GM23338 (cell line): Measurements from ENCODE around the gene RNGTT. TPM values are rescaled to one million over a fixed set of nuclear protein-coding genes. Genes with fewer than 3 reads are reported as not detected.

ENCODE experiments used
- ATAC-seq: fragments of 200-7000 bp; cut with Tn5 transposase; 3 replicates; pipeline ENCODE4 v1.9.1; 2020
- DNase-seq: peaks from one replicate; pipeline ENCODE4 v3.0.0-alpha.2; 2015; ENCODE audit warnings: low spot score
- H2AFZ ChIP-seq: fragments of 200-600 bp; sonication (generic); 2 replicates; pipeline ENCODE4 v1.8.0; 2016; ENCODE audit warnings: antibody characterized with exemption, mild to moderate bottlenecking, moderate library complexity
- H3F3A ChIP-seq: fragments of 200-600 bp; sonication (generic); replicated peaks from 2 replicates; pipeline ENCODE4 v1.8.0; 2017; ENCODE audit warnings: antibody characterized with exemption, mixed run types, low read depth
- H3K27ac ChIP-seq: fragments of 200-600 bp; sonication (generic); 2 replicates; pipeline ENCODE4 v1.6.1; 2016; ENCODE audit warnings: low read depth
- H3K27me3 ChIP-seq: fragments of 200-600 bp; sonication (generic); 2 replicates; pipeline ENCODE4 v1.8.0; 2016; ENCODE audit warnings: mild to moderate bottlenecking, mixed run types, moderate library complexity; ENCODE audit not compliant: insufficient read depth
- H3K36me3 ChIP-seq: fragments of 200-600 bp; sonication (generic); 2 replicates; pipeline ENCODE4 v1.8.0; 2016; ENCODE audit warnings: mild to moderate bottlenecking; ENCODE audit not compliant: insufficient read depth
- H3K4me1 ChIP-seq: fragments of 200-600 bp; sonication (generic); 2 replicates; pipeline ENCODE4 v1.8.0; 2016; ENCODE audit warnings: mild to moderate bottlenecking, moderate library complexity; ENCODE audit not compliant: insufficient read depth
- H3K4me2 ChIP-seq: fragments of 200-600 bp; sonication (generic); 2 replicates; pipeline ENCODE4 v1.7.1; 2017; ENCODE audit warnings: mixed run types
- H3K4me3 ChIP-seq: fragments of 200-600 bp; sonication (generic); 2 replicates; pipeline ENCODE4 v1.6.1; 2016; ENCODE audit warnings: mixed run types
- H3K79me2 ChIP-seq: fragments of 200-600 bp; sonication (generic); replicated peaks from 2 replicates; pipeline ENCODE4 v1.8.0; 2017; ENCODE audit warnings: mild to moderate bottlenecking; ENCODE audit not compliant: insufficient read depth
- H3K9me2 ChIP-seq: fragments of 200-600 bp; sonication (generic); 2 replicates; pipeline ENCODE4 v1.8.0; 2017; ENCODE audit not compliant: insufficient read depth
- H4K20me1 ChIP-seq: fragments of 200-600 bp; sonication (generic); replicated peaks from 2 replicates; pipeline ENCODE4 v1.8.0; 2017; ENCODE audit warnings: mild to moderate bottlenecking; ENCODE audit not compliant: insufficient read depth
- H3K27ac Mint-ChIP-seq: 2 replicates; pipeline ENCODE4 v1.8.0; 2020; ENCODE audit warnings: inconsistent platforms, mild to moderate bottlenecking, moderate library complexity, mixed read lengths
- H3K27me3 Mint-ChIP-seq: 3 replicates; pipeline ENCODE4 v1.8.0; 2022; ENCODE audit warnings: low read depth, mild to moderate bottlenecking, moderate library complexity, mixed read lengths, inconsistent platforms; ENCODE audit not compliant: insufficient read depth, poor library complexity
- H3K36me3 Mint-ChIP-seq: 3 replicates; pipeline ENCODE4 v1.8.0; 2021; ENCODE audit warnings: low read depth, mild to moderate bottlenecking, inconsistent platforms, moderate library complexity, mixed read lengths
- H3K4me1 Mint-ChIP-seq: 3 replicates; pipeline ENCODE4 v1.8.0; 2020; ENCODE audit warnings: mild to moderate bottlenecking, inconsistent platforms, mixed read lengths
- H3K4me3 Mint-ChIP-seq: 3 replicates; pipeline ENCODE4 v1.8.0; 2021; ENCODE audit warnings: moderate library complexity, mild to moderate bottlenecking, inconsistent platforms, mixed read lengths
- H3K9me3 Mint-ChIP-seq: 3 replicates; pipeline ENCODE4 v1.8.0; 2020; ENCODE audit warnings: moderate library complexity, mild to moderate bottlenecking, inconsistent platforms, mixed read lengths
- CREB1 ChIP-seq: fragments of 250-450 bp; sonication (Bioruptor Pico); IDR thresholded peaks from 2 replicates; pipeline ENCODE4 v1.5.0; 2020; ENCODE audit warnings: low read depth, mild to moderate bottlenecking, moderate library complexity
- ETS1 ChIP-seq: IDR thresholded peaks from 2 replicates; pipeline ENCODE4 v1.6.1; 2016; ENCODE audit warnings: antibody characterized with exemption
- EZH2 ChIP-seq: fragments of 200-600 bp; sonication (generic); IDR thresholded peaks from one replicate; pipeline ENCODE4 v1.8.0; 2017; ENCODE audit warnings: antibody characterized with exemption, mild to moderate bottlenecking, low read depth; ENCODE audit not compliant: unreplicated experiment
- EZH2phosphoT487 ChIP-seq: fragments of 200-600 bp; sonication (generic); IDR thresholded peaks from one replicate; pipeline ENCODE4 v1.8.1; 2018; ENCODE audit warnings: antibody characterized with exemption; ENCODE audit not compliant: unreplicated experiment
- JUNB ChIP-seq: IDR thresholded peaks from one replicate; pipeline ENCODE4 v1.6.1; 2016; ENCODE audit warnings: antibody characterized with exemption; ENCODE audit not compliant: unreplicated experiment
- NANOG ChIP-seq: IDR thresholded peaks from 2 replicates; pipeline ENCODE4 v1.6.1; 2016; ENCODE audit warnings: antibody characterized with exemption, borderline replicate concordance
- POLR2AphosphoS5 ChIP-seq: IDR thresholded peaks from 2 replicates; pipeline ENCODE4 v1.6.1; 2016; ENCODE audit warnings: antibody characterized with exemption, low read depth
- REST ChIP-seq: IDR thresholded peaks from one replicate; pipeline ENCODE4 v1.6.1; 2018; ENCODE audit warnings: antibody characterized with exemption; ENCODE audit not compliant: unreplicated experiment
- STAT1 ChIP-seq: IDR thresholded peaks from one replicate; pipeline ENCODE4 v1.6.1; 2016; ENCODE audit warnings: antibody characterized with exemption; ENCODE audit not compliant: unreplicated experiment
- ZNF114 ChIP-seq: fragments of 250-450 bp; sonication (Bioruptor Pico); IDR thresholded peaks from 2 replicates; pipeline ENCODE4 v1.5.0; 2020; ENCODE audit warnings: mild to moderate bottlenecking, moderate library complexity
- ZNF462 ChIP-seq: fragments of 250-450 bp; sonication (Bioruptor Pico); IDR thresholded peaks from 2 replicates; pipeline ENCODE4 v1.5.0; 2020; ENCODE audit warnings: mild to moderate bottlenecking, moderate library complexity
- polyA plus RNA-seq: library from polyadenylated mRNA; unstranded; fragments of >200 nt; fragmentation: Nextera tagmentation; extraction: Ambion mirVana; gene quantifications from 2 replicates; pipeline ENCODE4 v1.2.1, GENCODE V29; 2016
- total RNA-seq: library from RNA; depleted of rRNA; stranded (reverse); fragments of >200 nt; shearing (Covaris generic); gene quantifications from 2 replicates; pipeline ENCODE4 v1.2.3, GENCODE V29; 2014

The RNGTT gene
- total and polyA plus RNA-seq, 2 experiments from 2014 or later: 11.2 to 29.2 TPM

DNA sequence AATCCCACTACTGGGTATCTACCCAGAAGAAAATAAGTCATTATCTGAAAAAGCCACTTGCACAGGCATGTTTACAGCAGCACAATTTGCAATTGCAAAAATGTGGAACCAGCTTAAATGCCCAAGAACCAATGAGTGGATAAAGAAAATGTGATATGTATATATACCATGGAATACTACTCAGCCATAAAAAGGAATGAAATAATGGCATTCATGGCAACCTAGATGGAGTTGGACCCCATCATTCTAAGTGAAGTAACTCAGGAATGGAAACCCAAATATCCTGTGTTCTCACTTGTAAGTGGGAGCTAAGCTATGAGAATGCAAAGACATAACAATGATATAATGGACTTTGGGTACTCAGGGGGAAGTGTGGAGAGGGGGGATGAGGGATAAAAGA lies 4.6 kb downstream of the RNGTT start:
- DNase-seq (no peak), ATAC-seq (no peak)
- Mint-ChIP-seq H3K4me1 (peaks cover 5% of the 10 kb centered on the region; the same call in 2 of the 3 replicates), H3K4me3 (no peak overlapping the region), H3K36me3 (peaks cover 30% of the 10 kb centered on the region; the same call in 2 of the 3 replicates), H3K27ac (no peak overlapping the region), H3K27me3 (peaks cover 14% of the 10 kb centered on the region), H3K9me3 (peaks cover 14% of the 10 kb centered on the region; the same call in 2 of the 3 replicates)
- no peak overlapping the region for H3K4me2 ChIP-seq
- no peaks in the 10 kb centered on the region for H3F3A ChIP-seq
- TF ChIP-seq ZNF462 (CRISPR knock-in tag) (no peak), POLR2AphosphoS5 (no peak), EZH2phosphoT487 (no peak), STAT1 (no peak), JUNB (no peak), NANOG (no peak), CREB1 (no peak), ZNF114 (CRISPR knock-in tag) (no peak), ETS1 (no peak), REST (no peak), EZH2 (no peak)
- H3K27me3 ChIP-seq: no peaks in the 10 kb centered on the region
- H4K20me1 ChIP-seq: peaks cover 20% of the 10 kb centered on the region
- H3K4me1 ChIP-seq: no peaks in the 10 kb centered on the region
- H3K36me3 ChIP-seq: peaks cover 4% of the 10 kb centered on the region; the same call in 1 of the 2 replicates
- H2AFZ ChIP-seq: no peak overlapping the region
- H3K27ac ChIP-seq: no peak overlapping the region
- H3K79me2 ChIP-seq: peaks cover 93% of the 10 kb centered on the region
- H3K9me2 ChIP-seq: no peaks in the 10 kb centered on the region
- no peak overlapping the region for H3K4me3 ChIP-seq
